ENCODE measurements around the gene PLK5. TPM values are rescaled to one million over a fixed set of nuclear protein-coding genes. Genes with fewer than 3 reads are reported as not detected.
"Not testable (repeated sequence)": the region's sequence is repeated elsewhere in the genome, so short reads cannot be mapped to it uniquely, and the experiment has no call there.

PLK5 gene
- total and polyA plus RNA-seq, 2 of the 4 experiments (the other 2 are of a cell fraction): not detected

- Histone ChIP-seq H3K4me1 (ENCODE audit: control insufficient read depth, insufficient read depth, low read length) (no peaks in the 10 kb centered on the region; the same call in 1 of the 2 replicates), H3K4me3 (ENCODE audit: insufficient read depth, low read depth, low read length) (no peak overlapping the region), H3K18ac (ENCODE audit: low read depth, low read length) (no peak overlapping the region), H4K5ac (ENCODE audit: low read depth, low read length) (no peak overlapping the region), H3K9ac (ENCODE audit: low read depth, low read length) (no peak overlapping the region), H3K9me1 (ENCODE audit: insufficient read depth, low read length) (peaks cover 4% of the 10 kb centered on the region; the same call in 1 of the 2 replicates), H3K79me1 (ENCODE audit: low read depth in 1 of 2, low read length in 2 of 2) (no peaks in the 10 kb centered on the region), H4K91ac (ENCODE audit: insufficient read depth, low read depth, low read length) (no peak overlapping the region), H3K23ac (ENCODE audit: low read depth, low read length) (no peak overlapping the region), H3K4me2 (ENCODE audit: low read depth, low read length) (no peak overlapping the region), H2AK9ac (replicated peaks; ENCODE audit: low read depth, low read length, poor library complexity) (no peak overlapping the region), H3K56ac (ENCODE audit: extremely low read depth, insufficient read depth, low read length) (no peak overlapping the region), H2AK5ac (ENCODE audit: low read depth, low read length) (no peak overlapping the region), H2AFZ (replicated peaks; ENCODE audit: low read length, poor library complexity) (no peak overlapping the region), H2BK5ac (ENCODE audit: low read depth, low read length, poor library complexity, severe bottlenecking) (no peak overlapping the region), H2BK120ac (ENCODE audit: low read depth, low read length) (no peak overlapping the region), H2BK15ac (ENCODE audit: low read depth, low read length) (no peak overlapping the region), H3K9me3 (ENCODE audit: control insufficient read depth, insufficient read depth, low read length) (no peaks in the 10 kb centered on the region), H3K27ac (ENCODE audit: insufficient read depth, low read length) (no peak overlapping the region), H3K14ac (replicated peaks; ENCODE audit: low read depth, low read length) (no peak overlapping the region), H3K4ac (ENCODE audit: low read depth, low read length) (no peak overlapping the region), H4K20me1 (ENCODE audit: insufficient read depth, low read length) (peaks cover 5% of the 10 kb centered on the region; the same call in 1 of the 2 replicates), H4K8ac (ENCODE audit: low read depth in 2 of 2, low read length in 2 of 2) (no peak overlapping the region), H2BK20ac (ENCODE audit: low read depth, low read length) (no peak overlapping the region), H3K27me3 (ENCODE audit: control insufficient read depth, insufficient read depth, low read length) (peaks cover 12% of the 10 kb centered on the region), H3K36me3 (ENCODE audit: control insufficient read depth, insufficient read depth, low read length) (no peaks in the 10 kb centered on the region)
- TF ChIP-seq CHD1 (IDR thresholded peaks at IDR 0.05; ENCODE audit: low read depth, low read length): no peak
- dilution Hi-C loops (cut with HindIII; ENCODE audit: low sequenced_read_pairs, unreplicated experiment) (no loop called here), in situ Hi-C loops (cut with MboI; ENCODE audit: low sequenced_read_pairs) (loop anchor here (25.0 kb wide), 1 partner anchor 258 kb away; no protein-coding TSS in a partner anchor), intact Hi-C loops (cut with micrococcal nuclease) (no loop called here)
- ChIA-PET CTCF (no interaction called here), POLR2A (ENCODE audit: unreplicated experiment) (no interaction called here)
- DNase-seq (no peak), ATAC-seq (ENCODE audit: low read depth) (no peak)
- BruUV-seq (replicated peaks): no TSS peak
- 86% methylated on average over 7 of the region's 16 CpGs; no CpG with 5 or more reads in 1 of the 2 experiments for WGBS, 2 experiments (ENCODE audit: extremely low coverage in 2 of 2, insufficient read length in 1 of 2)
These were observed 5.5 kb downstream of the PLK5 start for GRCh38 chr19:1529430-1529816.

GRCh38 chr19:1530856-1531255, 7.0 kb downstream of the PLK5 start:
- H3K4me3 ChIP-seq (ENCODE audit: insufficient read depth, low read depth, low read length); H3K27me3 ChIP-seq (ENCODE audit: control insufficient read depth, insufficient read depth, low read length); H2BK20ac ChIP-seq (ENCODE audit: low read depth, low read length); H3K4ac ChIP-seq (ENCODE audit: low read depth, low read length); intact Hi-C loops (cut with micrococcal nuclease); H3K18ac ChIP-seq (ENCODE audit: low read depth, low read length); H2BK15ac ChIP-seq (ENCODE audit: low read depth, low read length); H2AFZ ChIP-seq (replicated peaks; ENCODE audit: low read length, poor library complexity); H3K27ac ChIP-seq (ENCODE audit: insufficient read depth, low read length); H3K36me3 ChIP-seq (ENCODE audit: control insufficient read depth, insufficient read depth, low read length); H2BK5ac ChIP-seq (ENCODE audit: low read depth, low read length, poor library complexity, severe bottlenecking); H4K5ac ChIP-seq (ENCODE audit: low read depth, low read length); H4K20me1 ChIP-seq (ENCODE audit: insufficient read depth, low read length); H4K8ac ChIP-seq (ENCODE audit: low read depth in 2 of 2, low read length in 2 of 2); H3K14ac ChIP-seq (replicated peaks; ENCODE audit: low read depth, low read length); H4K91ac ChIP-seq (ENCODE audit: insufficient read depth, low read depth, low read length); H3K9me1 ChIP-seq (ENCODE audit: insufficient read depth, low read length); H2AK5ac ChIP-seq (ENCODE audit: low read depth, low read length); H3K9me3 ChIP-seq (ENCODE audit: control insufficient read depth, insufficient read depth, low read length); H3K4me1 ChIP-seq (ENCODE audit: control insufficient read depth, insufficient read depth, low read length); H2AK9ac ChIP-seq (replicated peaks; ENCODE audit: low read depth, low read length, poor library complexity); H3K56ac ChIP-seq (ENCODE audit: extremely low read depth, insufficient read depth, low read length); ATAC-seq (ENCODE audit: low read depth); H3K4me2 ChIP-seq (ENCODE audit: low read depth, low read length); CTCF ChIA-PET; BruUV-seq (replicated peaks); H3K9ac ChIP-seq (ENCODE audit: low read depth, low read length); DNase-seq; POLR2A ChIA-PET (ENCODE audit: unreplicated experiment); H3K79me1 ChIP-seq (ENCODE audit: low read depth in 1 of 2, low read length in 2 of 2); H3K23ac ChIP-seq (ENCODE audit: low read depth, low read length); H2BK120ac ChIP-seq (ENCODE audit: low read depth, low read length); dilution Hi-C loops (cut with HindIII; ENCODE audit: low sequenced_read_pairs, unreplicated experiment): not testable (repeated sequence)
- WGBS, 2 experiments (ENCODE audit: extremely low coverage in 2 of 2, insufficient read length in 1 of 2): 100% methylated on average over 2 of the region's 11 CpGs; no CpG with 5 or more reads in 1 of the 2 experiments
- in situ Hi-C loops (cut with MboI; ENCODE audit: low sequenced_read_pairs): loop anchor here (25.0 kb wide), 1 partner anchor 256 kb away; no protein-coding TSS in a partner anchor

All from IMR-90 (cell line).